B cell (primary cell): ENCODE measurements around the gene LRIT1. TPM values are rescaled to one million over a fixed set of nuclear protein-coding genes. Genes with fewer than 3 reads are reported as not detected.

Experiments
- ATAC-seq: fragments of 200-7000 bp; cut with Tn5 transposase; one replicate; pipeline ENCODE4 v1.10.0; 2021; ENCODE audit warnings: low read depth, mild to moderate bottlenecking, moderate number of reproducible peaks, moderate library complexity
- CTCF ChIA-PET: fragments of 350-600 bp; sonication (Branson Sonifier 250); formaldehyde crosslinking; loops from one replicate; lab custom pipeline; 2021; ENCODE audit warnings: antibody characterized with exemption, inconsistent platforms; lab: Charles Lee
- POLR2A ChIA-PET: fragments of 350-600 bp; sonication (Branson Sonifier 250); formaldehyde crosslinking; loops from one replicate; lab custom pipeline; 2021; ENCODE audit warnings: antibody characterized with exemption; lab: Charles Lee
- DNase-seq: peaks from one replicate; pipeline ENCODE4 v3.0.0; 2013
- H2AFZ ChIP-seq: 2 replicates; pipeline ENCODE4 v1.6.1; 2012; ENCODE audit warnings: mild to moderate bottlenecking, low read depth, low read length; ENCODE audit not compliant: insufficient read depth, poor library complexity, severe bottlenecking
- H3K27ac ChIP-seq, 2 donors: 1 replicate in 1 of 2; 2 replicates in 1 of 2; pipeline ENCODE4 v1.5.1; 2012 to 2013; ENCODE audit warnings: low read length in 2 of 2, mild to moderate bottlenecking in 2 of 2, moderate library complexity in 1 of 2
- H3K27me3 ChIP-seq, 4 experiments: fragments of 200-600 bp in 1 of 4; sonication (generic) in 1 of 4; replicated peaks in 1 of 4; 1 replicate in 2 of 4; 2 replicates in 2 of 4; pipeline versions ENCODE4 v1.6.1 to v1.7.0; 2013 to 2016; ENCODE audit warnings: low read length in 3 of 4, mild to moderate bottlenecking in 2 of 4, mixed read lengths in 1 of 4, moderate library complexity in 1 of 4; ENCODE audit not compliant: insufficient read depth in 4 of 4, control insufficient read depth in 3 of 4; ENCODE audit errors: control extremely low read depth in 1 of 4
- H3K36me3 ChIP-seq, 2 experiments: replicated peaks in 1 of 2; 1 replicate in 1 of 2; 2 replicates in 1 of 2; pipeline versions ENCODE4 v1.6.1 to v1.7.1; 2013; ENCODE audit warnings: low read length in 1 of 2; ENCODE audit not compliant: insufficient read depth in 2 of 2, control insufficient read depth in 1 of 2; ENCODE audit errors: control extremely low read depth in 1 of 2, extremely low read depth in 1 of 2
- H3K4me1 ChIP-seq, 2 donors: fragments of 200-600 bp in 1 of 2; sonication (generic) in 1 of 2; 1 replicate in 1 of 2; 2 replicates in 1 of 2; pipeline versions ENCODE4 v1.5.1 to v1.6.1; 2013 to 2017; ENCODE audit warnings: low read length in 2 of 2; ENCODE audit not compliant: control insufficient read depth in 2 of 2, insufficient read depth in 2 of 2
- H3K4me2 ChIP-seq: replicated peaks from 2 replicates; pipeline ENCODE3; 2012; ENCODE audit warnings: mild to moderate bottlenecking, low read depth, low read length; ENCODE audit not compliant: poor library complexity, severe bottlenecking
- H3K4me3 ChIP-seq, 5 experiments: fragments of 200-600 bp in 1 of 5; sonication (generic) in 1 of 5; 1 replicate in 3 of 5; 2 replicates in 2 of 5; pipeline versions ENCODE4 v1.5.1 to v1.7.0; 2011 to 2016; ENCODE audit warnings: low read length in 4 of 5, mild to moderate bottlenecking in 4 of 5, low read depth in 2 of 5, control low read depth in 1 of 5, moderate library complexity in 1 of 5; ENCODE audit not compliant: insufficient read depth in 1 of 5; ENCODE audit errors: control extremely low read depth in 1 of 5, extremely low read depth in 1 of 5
- H3K79me2 ChIP-seq: fragments of 200-600 bp; sonication (generic); one replicate; pipeline ENCODE4 v1.6.0; 2016; ENCODE audit warnings: low read length; ENCODE audit not compliant: control insufficient read depth, insufficient read depth
- H3K9ac ChIP-seq: fragments of 200-600 bp; sonication (generic); 2 replicates; pipeline ENCODE4 v1.6.1; 2017; ENCODE audit warnings: mild to moderate bottlenecking, low read length, moderate library complexity
- H3K9me3 ChIP-seq, 3 donors: one replicate each; pipeline versions ENCODE4 v1.6.1 to v1.7.1; 2013; ENCODE audit warnings: low read length in 2 of 3; ENCODE audit not compliant: control insufficient read depth in 2 of 3, insufficient read depth in 1 of 3; ENCODE audit errors: control extremely low read depth in 1 of 3
- H4K20me1 ChIP-seq: 2 replicates; pipeline ENCODE4 v1.6.0; 2012; ENCODE audit warnings: mild to moderate bottlenecking, low read length; ENCODE audit not compliant: insufficient read depth, control insufficient read depth, poor library complexity, severe bottlenecking
- H3K27ac Mint-ChIP-seq: one replicate; pipeline ENCODE4 v1.8.0; 2021; ENCODE audit warnings: mixed read lengths
- H3K27me3 Mint-ChIP-seq: one replicate; pipeline ENCODE4 v1.8.0; 2021; ENCODE audit warnings: mixed read lengths
- H3K4me1 Mint-ChIP-seq: one replicate; pipeline ENCODE4 v1.8.0; 2021; ENCODE audit warnings: mixed read lengths
- H3K4me3 Mint-ChIP-seq: one replicate; pipeline ENCODE4 v1.8.0; 2021; ENCODE audit warnings: mixed read lengths
- H3K9me3 Mint-ChIP-seq: one replicate; pipeline ENCODE4 v1.8.0; 2022; ENCODE audit warnings: mixed read lengths; ENCODE audit not compliant: insufficient read depth
- EZH2 ChIP-seq: IDR thresholded peaks from 2 replicates; pipeline ENCODE4 v1.6.1; 2012; ENCODE audit warnings: borderline replicate concordance, low read depth, mild to moderate bottlenecking, moderate library complexity, low read length; ENCODE audit not compliant: insufficient read depth, poor library complexity, severe bottlenecking
- WGBS: methylation state at CpG from one replicate; pipeline ENCODE4 v1.1.5; 2013; ENCODE audit warnings: missing lambda C conversion rate; ENCODE audit not compliant: insufficient coverage; 5-methylcytosine and 5-hydroxymethylcytosine counted together
- intact Hi-C: fragments of 100-400 bp; cut with micrococcal nuclease; formaldehyde crosslinking; loops from one replicate; pipeline ENCODE4 v1.10.0; 2022
- polyA plus RNA-seq: library from polyadenylated mRNA; depleted of rRNA; stranded (reverse); fragments of >200 nt; gene quantifications from 2 replicates; pipeline ENCODE4 v1.2.3, GENCODE V29; 2012
- total RNA-seq, 2 donors: library from RNA; stranded (reverse); fragments of 120-200 nt in 1 of 2; gene quantifications; 1 replicate in 1 of 2; 2 replicates in 1 of 2; pipeline versions ENCODE4 v1.2.3 to v1.2.4, GENCODE V29; 2013 to 2022
- TF ChIP-seq, protein P1 (sequence below): fragments of 200-600 bp; IDR thresholded peaks from one replicate; pipeline ENCODE4 v1.8.0; 2022; ENCODE audit warnings: antibody characterized with exemption, mild to moderate bottlenecking

Gene LRIT1
- total and polyA plus RNA-seq, 2 donors (not counting 1 experiment from before 2014, with no cell fraction given), result not detected

DNA sequence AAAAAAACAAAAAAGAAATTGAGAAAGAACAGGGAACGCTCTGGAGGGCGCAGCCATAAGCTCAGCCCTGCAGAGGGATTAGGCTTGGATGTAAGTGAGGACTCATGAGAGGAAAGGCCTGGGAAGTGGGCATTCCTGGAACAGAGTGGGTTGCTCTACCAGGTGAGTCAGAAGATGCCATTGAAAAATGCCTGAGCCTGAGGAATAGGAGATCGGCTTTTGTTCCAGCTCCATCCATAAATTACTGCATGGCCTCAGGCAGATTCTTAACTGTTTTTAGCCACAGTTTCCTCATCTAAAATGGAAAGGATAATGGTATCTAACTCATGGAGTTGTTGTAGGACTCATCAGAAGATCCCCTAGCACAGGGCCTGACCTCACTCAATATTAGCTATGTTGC lies 2.4 kb upstream of the LRIT1 start:
- no peak for DNase-seq
- TF ChIP-seq, protein P1, sequence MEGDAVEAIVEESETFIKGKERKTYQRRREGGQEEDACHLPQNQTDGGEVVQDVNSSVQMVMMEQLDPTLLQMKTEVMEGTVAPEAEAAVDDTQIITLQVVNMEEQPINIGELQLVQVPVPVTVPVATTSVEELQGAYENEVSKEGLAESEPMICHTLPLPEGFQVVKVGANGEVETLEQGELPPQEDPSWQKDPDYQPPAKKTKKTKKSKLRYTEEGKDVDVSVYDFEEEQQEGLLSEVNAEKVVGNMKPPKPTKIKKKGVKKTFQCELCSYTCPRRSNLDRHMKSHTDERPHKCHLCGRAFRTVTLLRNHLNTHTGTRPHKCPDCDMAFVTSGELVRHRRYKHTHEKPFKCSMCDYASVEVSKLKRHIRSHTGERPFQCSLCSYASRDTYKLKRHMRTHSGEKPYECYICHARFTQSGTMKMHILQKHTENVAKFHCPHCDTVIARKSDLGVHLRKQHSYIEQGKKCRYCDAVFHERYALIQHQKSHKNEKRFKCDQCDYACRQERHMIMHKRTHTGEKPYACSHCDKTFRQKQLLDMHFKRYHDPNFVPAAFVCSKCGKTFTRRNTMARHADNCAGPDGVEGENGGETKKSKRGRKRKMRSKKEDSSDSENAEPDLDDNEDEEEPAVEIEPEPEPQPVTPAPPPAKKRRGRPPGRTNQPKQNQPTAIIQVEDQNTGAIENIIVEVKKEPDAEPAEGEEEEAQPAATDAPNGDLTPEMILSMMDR, result no peak
- no peak for TF ChIP-seq EZH2

DNA sequence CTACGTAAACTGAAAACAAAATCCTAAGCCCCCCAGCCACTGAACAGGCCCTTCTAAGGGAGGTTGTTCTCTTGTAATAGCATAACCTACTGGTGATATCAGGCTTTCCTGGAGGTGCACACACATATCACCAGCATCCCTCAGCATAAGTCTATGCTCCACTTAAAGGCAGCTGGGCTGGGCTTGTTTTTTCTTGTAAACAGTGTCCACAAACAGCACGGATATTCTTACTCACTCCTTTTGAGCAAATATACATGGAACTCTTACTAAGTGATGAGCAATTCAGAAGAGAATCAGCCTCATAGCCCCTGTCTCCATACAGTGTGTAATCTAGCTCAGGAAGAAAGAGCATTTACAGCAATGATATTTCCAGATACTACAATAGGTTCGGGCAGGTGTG lies 2.4 kb downstream of the LRIT1 start:
- Mint-ChIP-seq H3K27ac (no peak overlapping the region), H3K9me3 (no peaks in the 10 kb centered on the region), H3K4me1 (no peaks in the 10 kb centered on the region), H3K27me3 (peaks cover 16% of the 10 kb centered on the region), H3K4me3 (no peak overlapping the region)
- Histone ChIP-seq H3K9ac (no peak overlapping the region), H3K36me3 (no peaks in the 10 kb centered on the region), H3K4me3 (no peak overlapping the region), H3K9me3 (peaks cover 0 to 6% (median 0%) of the 10 kb centered on the region in 3 donors), H4K20me1 (no peaks in the 10 kb centered on the region), H2AFZ (no peak overlapping the region), H3K4me2 (no peak overlapping the region), H3K4me1 (no peaks in the 10 kb centered on the region), H3K27ac (no peak overlapping the region), H3K27me3 (peaks cover 0 to 5% (median 0%) of the 10 kb centered on the region in 4 experiments), H3K79me2 (no peaks in the 10 kb centered on the region)
- TF ChIP-seq EZH2, result no peak
- TF ChIP-seq, protein P1, result no peak
- CTCF ChIA-PET, result no interaction called here
- WGBS, result no CpG with 5 or more reads among the region's 3 CpGs
- intact Hi-C loops, result no loop called here
- DNase-seq (no peak), ATAC-seq (no peak)
- POLR2A ChIA-PET, result no interaction called here

More for the DNA sequence above, 2.4 kb upstream of the LRIT1 start:
- WGBS, result 83% methylated on average over 2 of the region's 3 CpGs
- H3K79me2 ChIP-seq, result no peaks in the 10 kb centered on the region
- H3K4me2 ChIP-seq, result no peak overlapping the region
- Mint-ChIP-seq H3K27ac (no peak overlapping the region), H3K9me3 (no peaks in the 10 kb centered on the region), H3K27me3 (peaks cover 3% of the 10 kb centered on the region), H3K4me3 (no peak overlapping the region), H3K4me1 (no peaks in the 10 kb centered on the region)
- no peak overlapping the region for H3K4me3 ChIP-seq
- intact Hi-C loops, result no loop called here
- ChIA-PET CTCF (no interaction called here), POLR2A (no interaction called here)
- H4K20me1 ChIP-seq, result no peaks in the 10 kb centered on the region
- ATAC-seq, result no peak
- peaks cover 0 to 2% (median 0%) of the 10 kb centered on the region in 4 experiments for H3K27me3 ChIP-seq
- no peaks in the 10 kb centered on the region for H3K9me3 ChIP-seq
- no peak overlapping the region for H2AFZ ChIP-seq
- H3K9ac ChIP-seq, result no peak overlapping the region
- no peaks in the 10 kb centered on the region for H3K36me3 ChIP-seq
- no peak overlapping the region for H3K27ac ChIP-seq
- H3K4me1 ChIP-seq, result no peaks in the 10 kb centered on the region
